RWPE1 (cell line): Measurements from ENCODE around the gene NCKAP5.

Experiments used
- CTCF ChIA-PET: fragments of 350-600 bp; sonication (Branson Sonifier 250); formaldehyde crosslinking; extraction: SDS; loops from one replicate; lab custom pipeline; 2021; lab: Yijun Ruan, JAX
- POLR2A ChIA-PET: fragments of 400-600 bp; formaldehyde crosslinking; extraction: SDS; loops from one replicate; lab custom pipeline; 2020; ENCODE audit warnings: antibody characterized with exemption; ENCODE audit not compliant: low non-redundant PET; lab: Yijun Ruan, JAX
- DNase-seq: peaks from one replicate; pipeline ENCODE4 v3.0.0; 2012; ENCODE audit warnings: low spot score
- H3K27ac ChIP-seq: fragments of 450-650 bp; 2 replicates; pipeline ENCODE4 v1.5.1; 2017
- CTCF ChIP-seq: fragments of 450-650 bp; conservative IDR thresholded peaks from 2 replicates; pipeline ENCODE4 v1.5.1; 2017; ENCODE audit warnings: low read depth, mild to moderate bottlenecking

NCKAP5 gene

GRCh38 chr2:132665401-132666140, 902.7 kb downstream of the NCKAP5 start:
- ChIA-PET POLR2A (no interaction called here), CTCF (no interaction called here)
- no peak for TF ChIP-seq CTCF
- H3K27ac ChIP-seq: no peak overlapping the region
- DNase-seq: no peak

GRCh38 chr2:132664096-132664495, 904.2 kb downstream of the NCKAP5 start:
- H3K27ac ChIP-seq: no peak overlapping the region
- CTCF ChIA-PET: no interaction called here
- no peak for TF ChIP-seq CTCF
- no peak for DNase-seq
- POLR2A ChIA-PET: no interaction called here

GRCh38 chr2:132662732-132663131, 905.5 kb downstream of the NCKAP5 start:
- POLR2A ChIA-PET: no interaction called here
- no peak overlapping the region for H3K27ac ChIP-seq
- CTCF ChIA-PET: no interaction called here
- no peak for DNase-seq
- TF ChIP-seq CTCF: no peak

GRCh38 chr2:132659331-132659730, 908.9 kb downstream of the NCKAP5 start:
- ChIA-PET POLR2A (no interaction called here), CTCF (interaction anchor here (0.7 kb wide), 1 partner anchor 21 kb away, joined by 3 read pairs; no protein-coding TSS in a partner anchor)
- TF ChIP-seq CTCF: no peak
- no peak overlapping the region for H3K27ac ChIP-seq
- DNase-seq: no peak

GRCh38 chr2:132656266-132656975, 911.8 kb downstream of the NCKAP5 start:
- H3K27ac ChIP-seq: no peak overlapping the region
- POLR2A ChIA-PET: no interaction called here
- CTCF ChIA-PET: no interaction called here

GRCh38 chr2:132654968-132655367, 913.3 kb downstream of the NCKAP5 start:
- H3K27ac ChIP-seq: no peak overlapping the region
- ChIA-PET CTCF (no interaction called here), POLR2A (no interaction called here)
- DNase-seq: peak; percentile 46
- no peak for TF ChIP-seq CTCF

More at GRCh38 chr2:132656266-132656975, 911.8 kb downstream of the NCKAP5 start:
- no peak for DNase-seq
- no peak for TF ChIP-seq CTCF
